GM12872 (cell line): ENCODE data around the gene KIF18B.

ENCODE experiments used
- CTCF ChIP-seq: IDR thresholded peaks from 3 replicates; pipeline ENCODE4 v1.5.1; 2011; ENCODE audit warnings: low read depth, mild to moderate bottlenecking, low read length, moderate library complexity; ENCODE audit not compliant: insufficient read depth

KIF18B gene

GRCh38 chr17:44947461-44948314, at the start of gene KIF18B:
Gene KIF18B (minus strand): TSS chr17:44947773. CDS start chr17:44936344, 11,429 bp downstream.
- TF ChIP-seq CTCF, result 0 out of 3 replicates have a peak, but pooled peaks have one; percentile 5

GRCh38 chr17:44996304-44996703, 48.7 kb upstream of the KIF18B start:
- TF ChIP-seq CTCF, result no peak

GRCh38 chr17:44995436-44996001, 47.9 kb upstream of the KIF18B start:
- no peak for TF ChIP-seq CTCF

GRCh38 chr17:44992242-44992939, 44.8 kb upstream of the KIF18B start:
- no peak for TF ChIP-seq CTCF

GRCh38 chr17:44990994-44991393, 43.4 kb upstream of the KIF18B start:
- no peak for TF ChIP-seq CTCF

GRCh38 chr17:44989552-44990138, 42.1 kb upstream of the KIF18B start:
- no peak for TF ChIP-seq CTCF
